HG03439 (cell line): ENCODE data around the gene PPP1R37.

Source experiments
- ATAC-seq: cut with Tn5 transposase; IDR thresholded peaks from one replicate; pipeline ENCODE4 v1.9.1; 2021; ENCODE audit warnings: mild to moderate bottlenecking, moderate library complexity; ENCODE audit not compliant: unreplicated experiment

Gene PPP1R37

GRCh38 chr19:45150751-45151281 is 57.8 kb downstream of the PPP1R37 start:
- no peak for ATAC-seq

GRCh38 chr19:45151320-45151719 is 58.3 kb downstream of the PPP1R37 start:
- ATAC-seq: no peak

- no peak for ATAC-seq
These were observed 59.0 kb downstream of the PPP1R37 start for GRCh38 chr19:45151821-45152503.

GRCh38 chr19:45152504-45153338 is 59.7 kb downstream of the PPP1R37 start:
- no peak for ATAC-seq

GRCh38 chr19:45153339-45154063 is 60.5 kb downstream of the PPP1R37 start:
- ATAC-seq: no peak

GRCh38 chr19:45154064-45154827 is 61.3 kb downstream of the PPP1R37 start:
- ATAC-seq: no peak

- ATAC-seq: no peak
These were observed 63.1 kb downstream of the PPP1R37 start for GRCh38 chr19:45156011-45156630.

- ATAC-seq: no peak
These were observed 63.8 kb downstream of the PPP1R37 start for GRCh38 chr19:45156751-45157150.

GRCh38 chr19:45158503-45159209 is 65.7 kb downstream of the PPP1R37 start:
- ATAC-seq: no peak

GRCh38 chr19:45159210-45159970 is 66.4 kb downstream of the PPP1R37 start:
- ATAC-seq: no peak

- ATAC-seq: no peak
These were observed 67.0 kb downstream of the PPP1R37 start for GRCh38 chr19:45159971-45160324.

- ATAC-seq: no peak
These were observed 68.1 kb downstream of the PPP1R37 start, which contains the start of gene NKPD1 for GRCh38 chr19:45160870-45161737. TSS of gene NKPD1 (minus strand) at chr19:45160982. CDS start at chr19:45160150, 832 bp downstream.

- ATAC-seq: no peak
These were observed 69.0 kb downstream of the PPP1R37 start for GRCh38 chr19:45161738-45162607.

GRCh38 chr19:45162608-45163143 is 69.7 kb downstream of the PPP1R37 start:
- ATAC-seq: no peak

- no peak for ATAC-seq
These were observed 70.2 kb downstream of the PPP1R37 start for GRCh38 chr19:45163156-45163555.

- no peak for ATAC-seq
These were observed 70.9 kb downstream of the PPP1R37 start for GRCh38 chr19:45163751-45164460.
